ENCODE results near the gene GID8.
"Not testable (repeated sequence)": the region's sequence is repeated elsewhere in the genome, so short reads cannot be mapped to it uniquely, and the experiment has no call there.

Gene GID8

GRCh38 chr20:62959998-62960436 lies 22.1 kb downstream of the GID8 start:
- no peak for DNase-seq

- DNase-seq, result not testable (repeated sequence)
These were observed 22.7 kb downstream of the GID8 start for GRCh38 chr20:62960446-62961309.

- no peak for DNase-seq
These were observed 23.4 kb downstream of the GID8 start for GRCh38 chr20:62961310-62961783.

GRCh38 chr20:62961799-62962198 lies 23.9 kb downstream of the GID8 start:
- no peak for DNase-seq

GRCh38 chr20:62962221-62962879 lies 24.4 kb downstream of the GID8 start:
- DNase-seq, result no peak

GRCh38 chr20:62962891-62963613 lies 25.1 kb downstream of the GID8 start:
- no peak for DNase-seq

GRCh38 chr20:62963614-62964397 lies 25.9 kb downstream of the GID8 start:
- no peak for DNase-seq

GRCh38 chr20:62964700-62965099 lies 26.8 kb downstream of the GID8 start:
- DNase-seq, result no peak

GRCh38 chr20:62965363-62965771 lies 27.4 kb downstream of the GID8 start:
- no peak for DNase-seq

- no peak for DNase-seq
These were observed 28.5 kb downstream of the GID8 start for GRCh38 chr20:62966212-62967148.

- no peak for DNase-seq
These were observed 29.2 kb downstream of the GID8 start for GRCh38 chr20:62967149-62967501.

- no peak for DNase-seq
These were observed 29.8 kb downstream of the GID8 start for GRCh38 chr20:62967628-62968351.

- DNase-seq, result no peak
These were observed 30.6 kb downstream of the GID8 start for GRCh38 chr20:62968378-62969178.

GRCh38 chr20:62969179-62969760 lies 31.3 kb downstream of the GID8 start:
- DNase-seq, result no peak

- no peak for DNase-seq
These were observed 32.0 kb downstream of the GID8 start for GRCh38 chr20:62969939-62970306.

- DNase-seq, result no peak
These were observed 32.6 kb downstream of the GID8 start for GRCh38 chr20:62970307-62971210.

- no peak for DNase-seq
These were observed 33.4 kb downstream of the GID8 start for GRCh38 chr20:62971211-62971949.
